ENCODE results near the gene CCL27.

The CCL27 gene

GRCh38 chr9:34686231-34686630 is 23.8 kb upstream of the CCL27 start:
- H3K36me3 ChIP-seq (replicated peaks in 1 of 2; ENCODE audit: control insufficient read depth in 2 of 2, insufficient read depth in 2 of 2, low read length in 2 of 2), result no peaks in the 10 kb centered on the region
- H4K8ac ChIP-seq (ENCODE audit: low read depth, low read length), result no peak overlapping the region
- WGBS, 2 donors (ENCODE audit: extremely low coverage in 2 of 2, insufficient read length in 2 of 2, insufficient replicate concordance in 1 of 2), result no CpG with 5 or more reads among the region's 5 CpGs
- DNase-seq (ENCODE audit: low spot score), result no peak
- H3K14ac ChIP-seq (ENCODE audit: low read length), result no peak overlapping the region
- H3K79me1 ChIP-seq (ENCODE audit: low read depth, low read length), result no peaks in the 10 kb centered on the region
- H3K4me2 ChIP-seq (ENCODE audit: insufficient read depth, low read length, poor library complexity, severe bottlenecking), result no peak overlapping the region
- no peak overlapping the region for H2AK5ac ChIP-seq (ENCODE audit: low read depth, low read length)
- H4K91ac ChIP-seq (ENCODE audit: low read depth, low read length, poor library complexity), result no peak overlapping the region
- no peak overlapping the region for H2BK15ac ChIP-seq (ENCODE audit: low read length)
- H3K4me3 ChIP-seq (ENCODE audit: low read length in 2 of 2), result no peak overlapping the region
- H2BK5ac ChIP-seq (ENCODE audit: low read length), result no peak overlapping the region
- no peak overlapping the region for H3K18ac ChIP-seq (ENCODE audit: low read length)
- H3K23ac ChIP-seq (ENCODE audit: low read depth, low read length, poor library complexity), result no peak overlapping the region
- H3K4ac ChIP-seq (ENCODE audit: low read length), result no peak overlapping the region
- H2AFZ ChIP-seq (ENCODE audit: low read length), result no peak overlapping the region
- no peak overlapping the region for H2BK12ac ChIP-seq (ENCODE audit: low read length)
- H3K4me1 ChIP-seq (ENCODE audit: control insufficient read depth in 2 of 2, insufficient read depth in 1 of 2, low read depth in 1 of 2, low read length in 2 of 2), result no peaks in the 10 kb centered on the region
- no peak overlapping the region for H3K27ac ChIP-seq (replicated peaks; ENCODE audit: low read length)
- no peak overlapping the region for H2BK120ac ChIP-seq (ENCODE audit: low read depth, low read length)
- no peaks in the 10 kb centered on the region for H3K9me3 ChIP-seq (replicated peaks in 1 of 2; ENCODE audit: control insufficient read depth in 2 of 2, insufficient read depth in 1 of 2, low read depth in 1 of 2, low read length in 2 of 2)
- no peak overlapping the region for H3K9ac ChIP-seq (ENCODE audit: low read depth, low read length, poor library complexity)
- peaks cover 0 to 2% (median 0%) of the 10 kb centered on the region in 3 experiments for H3K27me3 ChIP-seq (ENCODE audit: control insufficient read depth in 3 of 3, insufficient read depth in 3 of 3, low read depth in 1 of 3, low read length in 3 of 3)

- H2AFZ ChIP-seq (ENCODE audit: low read length), result no peak overlapping the region
- H3K18ac ChIP-seq (ENCODE audit: low read length), result no peak overlapping the region
- H2BK120ac ChIP-seq (ENCODE audit: low read depth, low read length), result no peak overlapping the region
- H2BK15ac ChIP-seq (ENCODE audit: low read length), result no peak overlapping the region
- H3K36me3 ChIP-seq (replicated peaks in 1 of 2; ENCODE audit: control insufficient read depth in 2 of 2, insufficient read depth in 2 of 2, low read length in 2 of 2), result no peaks in the 10 kb centered on the region
- H4K8ac ChIP-seq (ENCODE audit: low read depth, low read length), result no peak overlapping the region
- no peak overlapping the region for H2BK5ac ChIP-seq (ENCODE audit: low read length)
- H2AK5ac ChIP-seq (ENCODE audit: low read depth, low read length), result no peak overlapping the region
- H3K4me2 ChIP-seq (ENCODE audit: insufficient read depth, low read length, poor library complexity, severe bottlenecking), result no peak overlapping the region
- no peak for DNase-seq (ENCODE audit: low spot score)
- no peak overlapping the region for H3K23ac ChIP-seq (ENCODE audit: low read depth, low read length, poor library complexity)
- H3K27ac ChIP-seq (replicated peaks; ENCODE audit: low read length), result no peak overlapping the region
- H3K4me3 ChIP-seq (ENCODE audit: low read length in 2 of 2), result no peak overlapping the region
- H4K91ac ChIP-seq (ENCODE audit: low read depth, low read length, poor library complexity), result no peak overlapping the region
- no peaks in the 10 kb centered on the region for H3K27me3 ChIP-seq (ENCODE audit: control insufficient read depth in 3 of 3, insufficient read depth in 3 of 3, low read depth in 1 of 3, low read length in 3 of 3)
- no peak overlapping the region for H3K9ac ChIP-seq (ENCODE audit: low read depth, low read length, poor library complexity)
- H3K4me1 ChIP-seq (ENCODE audit: control insufficient read depth in 2 of 2, insufficient read depth in 1 of 2, low read depth in 1 of 2, low read length in 2 of 2), result no peaks in the 10 kb centered on the region
- no peak overlapping the region for H2BK12ac ChIP-seq (ENCODE audit: low read length)
- WGBS, 2 donors (ENCODE audit: extremely low coverage in 2 of 2, insufficient read length in 2 of 2, insufficient replicate concordance in 1 of 2), result no CpG with 5 or more reads among the region's 4 CpGs
- H3K4ac ChIP-seq (ENCODE audit: low read length), result no peak overlapping the region
- no peaks in the 10 kb centered on the region for H3K79me1 ChIP-seq (ENCODE audit: low read depth, low read length)
- no peak overlapping the region for H3K14ac ChIP-seq (ENCODE audit: low read length)
- H3K9me3 ChIP-seq (replicated peaks in 1 of 2; ENCODE audit: control insufficient read depth in 2 of 2, insufficient read depth in 1 of 2, low read depth in 1 of 2, low read length in 2 of 2), result no peaks in the 10 kb centered on the region
Measured at GRCh38 chr9:34685591-34685990, 23.1 kb upstream of the CCL27 start.

DNA sequence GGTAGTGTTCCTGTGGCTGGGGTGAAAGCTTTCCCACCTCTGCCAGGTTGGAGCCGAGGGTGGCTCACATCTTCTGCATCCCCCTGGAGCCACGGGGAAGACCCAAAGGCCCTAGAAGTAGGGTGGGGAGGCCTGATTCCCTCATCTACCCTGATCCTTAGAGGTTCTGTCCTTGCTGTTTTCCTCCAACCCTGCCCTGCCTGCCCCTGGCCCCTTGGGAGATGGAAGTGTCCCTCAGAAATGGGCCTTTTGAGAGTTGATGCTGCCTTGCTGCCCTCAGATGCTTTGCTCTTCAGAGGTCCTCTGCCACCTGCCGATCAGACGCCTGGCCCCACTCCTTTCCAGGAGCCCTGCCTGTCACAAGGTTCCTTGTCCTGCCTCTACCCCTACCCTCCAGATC is 22.4 kb upstream of the CCL27 start:
- Histone ChIP-seq H3K18ac (ENCODE audit: low read length) (no peak overlapping the region), H3K14ac (ENCODE audit: low read length) (no peak overlapping the region), H3K23ac (ENCODE audit: low read depth, low read length, poor library complexity) (no peak overlapping the region), H3K4ac (ENCODE audit: low read length) (no peak overlapping the region), H3K9ac (ENCODE audit: low read depth, low read length, poor library complexity) (no peak overlapping the region), H3K36me3 (replicated peaks in 1 of 2; ENCODE audit: control insufficient read depth in 2 of 2, insufficient read depth in 2 of 2, low read length in 2 of 2) (no peaks in the 10 kb centered on the region), H2AFZ (ENCODE audit: low read length) (no peak overlapping the region), H2BK15ac (ENCODE audit: low read length) (no peak overlapping the region), H3K4me1 (ENCODE audit: control insufficient read depth in 2 of 2, insufficient read depth in 1 of 2, low read depth in 1 of 2, low read length in 2 of 2) (no peaks in the 10 kb centered on the region), H2AK5ac (ENCODE audit: low read depth, low read length) (no peak overlapping the region), H3K79me1 (ENCODE audit: low read depth, low read length) (no peaks in the 10 kb centered on the region), H3K4me2 (ENCODE audit: insufficient read depth, low read length, poor library complexity, severe bottlenecking) (no peak overlapping the region), H4K8ac (ENCODE audit: low read depth, low read length) (no peak overlapping the region), H3K9me3 (replicated peaks in 1 of 2; ENCODE audit: control insufficient read depth in 2 of 2, insufficient read depth in 1 of 2, low read depth in 1 of 2, low read length in 2 of 2) (no peaks in the 10 kb centered on the region), H4K91ac (ENCODE audit: low read depth, low read length, poor library complexity) (no peak overlapping the region), H3K27me3 (ENCODE audit: control insufficient read depth in 3 of 3, insufficient read depth in 3 of 3, low read depth in 1 of 3, low read length in 3 of 3) (no peaks in the 10 kb centered on the region), H3K27ac (replicated peaks; ENCODE audit: low read length) (no peak overlapping the region), H2BK12ac (ENCODE audit: low read length) (no peak overlapping the region), H3K4me3 (ENCODE audit: low read length in 2 of 2) (no peak overlapping the region), H2BK5ac (ENCODE audit: low read length) (no peak overlapping the region), H2BK120ac (ENCODE audit: low read depth, low read length) (no peak overlapping the region)
- DNase-seq (ENCODE audit: low spot score), result no peak
- WGBS, 2 donors (ENCODE audit: extremely low coverage in 2 of 2, insufficient read length in 2 of 2, insufficient replicate concordance in 1 of 2), result no CpG with 5 or more reads among the region's 4 CpGs

- no peak overlapping the region for H2BK120ac ChIP-seq (ENCODE audit: low read depth, low read length)
- no peaks in the 10 kb centered on the region for H3K4me1 ChIP-seq (ENCODE audit: control insufficient read depth in 2 of 2, insufficient read depth in 1 of 2, low read depth in 1 of 2, low read length in 2 of 2)
- H3K4me2 ChIP-seq (ENCODE audit: insufficient read depth, low read length, poor library complexity, severe bottlenecking), result no peak overlapping the region
- no peak overlapping the region for H2BK15ac ChIP-seq (ENCODE audit: low read length)
- no peak overlapping the region for H3K4ac ChIP-seq (ENCODE audit: low read length)
- H3K14ac ChIP-seq (ENCODE audit: low read length), result no peak overlapping the region
- H2BK12ac ChIP-seq (ENCODE audit: low read length), result no peak overlapping the region
- H3K9ac ChIP-seq (ENCODE audit: low read depth, low read length, poor library complexity), result no peak overlapping the region
- no peak overlapping the region for H3K27ac ChIP-seq (replicated peaks; ENCODE audit: low read length)
- WGBS, 2 donors (ENCODE audit: extremely low coverage in 2 of 2, insufficient read length in 2 of 2, insufficient replicate concordance in 1 of 2), result no CpG with 5 or more reads among the region's 4 CpGs
- H2AFZ ChIP-seq (ENCODE audit: low read length), result no peak overlapping the region
- no peak overlapping the region for H3K18ac ChIP-seq (ENCODE audit: low read length)
- H4K8ac ChIP-seq (ENCODE audit: low read depth, low read length), result no peak overlapping the region
- H3K9me3 ChIP-seq (replicated peaks in 1 of 2; ENCODE audit: control insufficient read depth in 2 of 2, insufficient read depth in 1 of 2, low read depth in 1 of 2, low read length in 2 of 2), result no peaks in the 10 kb centered on the region
- H4K91ac ChIP-seq (ENCODE audit: low read depth, low read length, poor library complexity), result no peak overlapping the region
- no peak overlapping the region for H3K23ac ChIP-seq (ENCODE audit: low read depth, low read length, poor library complexity)
- peaks cover 0 to under 1% of the 10 kb centered on the region in 2 donors for H3K36me3 ChIP-seq (replicated peaks in 1 of 2; ENCODE audit: control insufficient read depth in 2 of 2, insufficient read depth in 2 of 2, low read length in 2 of 2)
- H3K27me3 ChIP-seq (ENCODE audit: control insufficient read depth in 3 of 3, insufficient read depth in 3 of 3, low read depth in 1 of 3, low read length in 3 of 3), result no peaks in the 10 kb centered on the region
- DNase-seq (ENCODE audit: low spot score), result no peak
- no peak overlapping the region for H3K4me3 ChIP-seq (ENCODE audit: low read length in 2 of 2)
- H2BK5ac ChIP-seq (ENCODE audit: low read length), result no peak overlapping the region
- no peaks in the 10 kb centered on the region for H3K79me1 ChIP-seq (ENCODE audit: low read depth, low read length)
- no peak overlapping the region for H2AK5ac ChIP-seq (ENCODE audit: low read depth, low read length)
Measured at GRCh38 chr9:34684145-34684544, 21.7 kb upstream of the CCL27 start.
